NCI-H748 (cell line): Measurements from ENCODE around the gene CCDC192.
"Not testable (repeated sequence)": the region's sequence is repeated elsewhere in the genome, so short reads cannot be mapped to it uniquely, and the experiment has no call there.

Experiments used
- DNase-seq: peaks from one replicate; lab custom pipeline; 2025; ENCODE audit not compliant: unreplicated experiment; lab: John Stamatoyannopoulos, UW

The CCDC192 gene

GRCh38 chr5:127697894-127698600 is 5.1 kb upstream of the CCDC192 start:
- DNase-seq, result no peak

GRCh38 chr5:127699416-127699815 is 3.8 kb upstream of the CCDC192 start:
- DNase-seq, result no peak

- DNase-seq, result peak; percentile 16
Measured at GRCh38 chr5:127700237-127700766, 2.9 kb upstream of the CCDC192 start.

GRCh38 chr5:127702434-127702833 is 757 bp upstream of the CCDC192 start:
- DNase-seq, result no peak

GRCh38 chr5:127705120-127705892 is 2.1 kb downstream of the CCDC192 start:
- peak; percentile 29 for DNase-seq

- DNase-seq, result no peak
Measured at GRCh38 chr5:127706691-127707090, 3.5 kb downstream of the CCDC192 start.

GRCh38 chr5:127707209-127707608 is 4.0 kb downstream of the CCDC192 start:
- DNase-seq, result no peak

GRCh38 chr5:127713083-127713482 is 9.9 kb downstream of the CCDC192 start:
- DNase-seq, result not testable (repeated sequence)

GRCh38 chr5:127718181-127718580 is 15.0 kb downstream of the CCDC192 start:
- DNase-seq, result no peak

GRCh38 chr5:127723571-127723970 is 20.4 kb downstream of the CCDC192 start:
- DNase-seq, result no peak

- no peak for DNase-seq
Measured at GRCh38 chr5:127725673-127726072, 22.5 kb downstream of the CCDC192 start.

- no peak for DNase-seq
Measured at GRCh38 chr5:127732963-127733362, 29.8 kb downstream of the CCDC192 start.

GRCh38 chr5:127739348-127739747 is 36.2 kb downstream of the CCDC192 start:
- DNase-seq, result peak; percentile 35

- DNase-seq, result peak; percentile 30
Measured at GRCh38 chr5:127739807-127740384, 36.7 kb downstream of the CCDC192 start.

GRCh38 chr5:127741412-127741811 is 38.2 kb downstream of the CCDC192 start:
- no peak for DNase-seq

- no peak for DNase-seq
Measured at GRCh38 chr5:127744241-127744640, 41.0 kb downstream of the CCDC192 start.

- DNase-seq, result peak; percentile 16
Measured at GRCh38 chr5:127746756-127747155, 43.6 kb downstream of the CCDC192 start.

- peak; percentile 90 for DNase-seq
Measured at GRCh38 chr5:127752503-127753265, 49.5 kb downstream of the CCDC192 start.

- DNase-seq, result no peak
Measured at GRCh38 chr5:127754259-127754658, 51.1 kb downstream of the CCDC192 start.

GRCh38 chr5:127754706-127755105 is 51.5 kb downstream of the CCDC192 start:
- DNase-seq, result no peak

GRCh38 chr5:127757576-127757975 is 54.4 kb downstream of the CCDC192 start:
- DNase-seq, result peak; percentile 58
